Activated naive CD4-positive, alpha-beta T cell treated with anti-CD3 and anti-CD28 coated beads for 36 hours (primary cell): ENCODE data around the gene MAPKAPK2. TPM values are rescaled to one million over a fixed set of nuclear protein-coding genes. Genes with fewer than 3 reads are reported as not detected.

ENCODE experiments used
- CTCF ChIA-PET: fragments of 350-600 bp; sonication (Branson Sonifier 250); formaldehyde crosslinking; loops from one replicate; lab custom pipeline; 2021; ENCODE audit warnings: antibody characterized with exemption; lab: Charles Lee
- DNase-seq: peaks from one replicate; pipeline ENCODE4 v3.0.0-alpha.2; 2020
- H3K27ac Mint-ChIP-seq: one replicate; pipeline ENCODE4 v1.8.0; 2021; ENCODE audit warnings: mild to moderate bottlenecking, mixed read lengths
- H3K27me3 Mint-ChIP-seq: one replicate; pipeline ENCODE4 v1.8.0; 2021; ENCODE audit warnings: low read depth, mixed read lengths
- H3K36me3 Mint-ChIP-seq: one replicate; pipeline ENCODE4 v1.8.0; 2021; ENCODE audit warnings: low read depth, mixed read lengths
- H3K4me1 Mint-ChIP-seq: one replicate; pipeline ENCODE4 v1.8.0; 2021; ENCODE audit warnings: low read depth, mixed read lengths
- H3K4me3 Mint-ChIP-seq: one replicate; pipeline ENCODE4 v1.8.0; 2021; ENCODE audit warnings: mild to moderate bottlenecking, moderate library complexity, mixed read lengths
- H3K9me3 Mint-ChIP-seq: one replicate; pipeline ENCODE4 v1.8.0; 2021; ENCODE audit warnings: mixed read lengths
- intact Hi-C: fragments of 100-400 bp; cut with micrococcal nuclease; formaldehyde crosslinking; loops from one replicate; pipeline ENCODE4 v1.15.1; 2023
- total RNA-seq, 2 experiments: library from RNA; stranded (reverse); gene quantifications; one replicate each; pipeline ENCODE4 v1.2.3, GENCODE V29; 2021

MAPKAPK2 gene
- total RNA-seq, 2 experiments from 2014 or later: 83.4 to 85.3 TPM

- Mint-ChIP-seq H3K27me3 (peaks cover 6% of the 10 kb centered on the region), H3K4me3 (no peak overlapping the region), H3K9me3 (no peaks in the 10 kb centered on the region), H3K27ac (no peak overlapping the region), H3K4me1 (no peaks in the 10 kb centered on the region), H3K36me3 (peaks cover 11% of the 10 kb centered on the region)
- no peak for DNase-seq
- intact Hi-C loops: no loop called here
- CTCF ChIA-PET: interaction anchor here (1.3 to 5.0 kb wide), 3 partner anchors 11 to 61 kb away, joined by 3 to 35 read pairs (median 5); no protein-coding TSS in a partner anchor
These were observed 32.5 kb upstream of the MAPKAPK2 start for GRCh38 chr1:206651958-206652890.

- intact Hi-C loops: no loop called here
- H3K4me1 Mint-ChIP-seq: peaks cover 11% of the 10 kb centered on the region
- CTCF ChIA-PET: interaction anchor here (0.9 to 5.0 kb wide), 4 partner anchors 9 to 63 kb away, joined by 3 to 35 read pairs (median 3); no protein-coding TSS in a partner anchor
- no peaks in the 10 kb centered on the region for H3K9me3 Mint-ChIP-seq
- no peak for DNase-seq
- H3K27me3 Mint-ChIP-seq: peaks cover 23% of the 10 kb centered on the region
- no peak overlapping the region for H3K4me3 Mint-ChIP-seq
- no peak overlapping the region for H3K27ac Mint-ChIP-seq
- H3K36me3 Mint-ChIP-seq: no peaks in the 10 kb centered on the region
These were observed 30.8 kb upstream of the MAPKAPK2 start for GRCh38 chr1:206653715-206654459.

- Mint-ChIP-seq H3K4me3 (no peak overlapping the region), H3K27ac (no peak overlapping the region), H3K4me1 (peaks cover 11% of the 10 kb centered on the region), H3K36me3 (no peaks in the 10 kb centered on the region), H3K27me3 (peaks cover 24% of the 10 kb centered on the region), H3K9me3 (no peaks in the 10 kb centered on the region)
- no peak for DNase-seq
- CTCF ChIA-PET: interaction anchor here (1.1 to 7.6 kb wide), 4 partner anchors 9 to 192 kb away, joined by 3 to 61 read pairs (median 19); partner anchors contain the start of gene DYRK3
- intact Hi-C loops: no loop called here
These were observed 29.9 kb upstream of the MAPKAPK2 start for GRCh38 chr1:206654828-206655227.

- CTCF ChIA-PET: interaction anchor here (0.5 to 7.6 kb wide), 8 partner anchors 9 to 193 kb away, joined by 3 to 61 read pairs (median 4); partner anchors contain the start of gene DYRK3
- no peak for DNase-seq
- H3K27me3 Mint-ChIP-seq: peaks cover 24% of the 10 kb centered on the region
These were observed 29.2 kb upstream of the MAPKAPK2 start for GRCh38 chr1:206655471-206655882.

GRCh38 chr1:206656936-206657335 lies 27.8 kb upstream of the MAPKAPK2 start:
- DNase-seq: no peak
- Mint-ChIP-seq H3K4me3 (no peak overlapping the region), H3K4me1 (peaks cover 19% of the 10 kb centered on the region), H3K27ac (no peak overlapping the region), H3K27me3 (peaks cover 24% of the 10 kb centered on the region), H3K9me3 (no peaks in the 10 kb centered on the region), H3K36me3 (no peaks in the 10 kb centered on the region)
- CTCF ChIA-PET: interaction anchor here (1.3 to 7.6 kb wide), 7 partner anchors 7 to 276 kb away, joined by 3 to 61 read pairs (median 15); partner anchors contain the start of gene DYRK3
- intact Hi-C loops: no loop called here

More at GRCh38 chr1:206655471-206655882, 29.2 kb upstream of the MAPKAPK2 start:
- Mint-ChIP-seq H3K4me1 (peaks cover 14% of the 10 kb centered on the region), H3K36me3 (no peaks in the 10 kb centered on the region), H3K9me3 (no peaks in the 10 kb centered on the region), H3K27ac (no peak overlapping the region), H3K4me3 (no peak overlapping the region)
- intact Hi-C loops: no loop called here

- no peaks in the 10 kb centered on the region for H3K9me3 Mint-ChIP-seq
- H3K4me3 Mint-ChIP-seq: no peak overlapping the region
- peaks cover 27% of the 10 kb centered on the region for H3K4me1 Mint-ChIP-seq
- no peaks in the 10 kb centered on the region for H3K36me3 Mint-ChIP-seq
- peaks cover 24% of the 10 kb centered on the region for H3K27me3 Mint-ChIP-seq
- no peak for DNase-seq
- no peak overlapping the region for H3K27ac Mint-ChIP-seq
- CTCF ChIA-PET: interaction anchor here (0.7 to 7.6 kb wide), 16 partner anchors 11 to 276 kb away, joined by 3 to 61 read pairs (median 6); partner anchors contain the start of gene DYRK3
- intact Hi-C loops: loop anchor here (1.0 to 2.0 kb wide), 2 partner anchors 45 to 151 kb away; no protein-coding TSS in a partner anchor
These were observed 27.0 kb upstream of the MAPKAPK2 start for GRCh38 chr1:206657751-206658150.

- intact Hi-C loops: loop anchor here (1.0 to 2.0 kb wide), 2 partner anchors 44 to 150 kb away; no protein-coding TSS in a partner anchor
- Mint-ChIP-seq H3K9me3 (no peaks in the 10 kb centered on the region), H3K27me3 (peaks cover 24% of the 10 kb centered on the region), H3K36me3 (no peaks in the 10 kb centered on the region), H3K4me3 (no peak overlapping the region), H3K27ac (no peak overlapping the region), H3K4me1 (peaks cover 33% of the 10 kb centered on the region)
- peak; percentile 69 for DNase-seq
- CTCF ChIA-PET: interaction anchor here (0.7 to 7.6 kb wide), 21 partner anchors 10 to 325 kb away, joined by 3 to 61 read pairs (median 6); partner anchors contain the start of gene DYRK3
These were observed 26.3 kb upstream of the MAPKAPK2 start for GRCh38 chr1:206658264-206658980.

- Mint-ChIP-seq H3K27ac (no peak overlapping the region), H3K4me1 (peaks cover 38% of the 10 kb centered on the region), H3K4me3 (no peak overlapping the region), H3K27me3 (peaks cover 24% of the 10 kb centered on the region), H3K36me3 (no peaks in the 10 kb centered on the region), H3K9me3 (no peaks in the 10 kb centered on the region)
- no peak for DNase-seq
- CTCF ChIA-PET: interaction anchor here (0.7 to 7.6 kb wide), 19 partner anchors 10 to 325 kb away, joined by 3 to 61 read pairs (median 6); partner anchors contain the start of gene DYRK3
- intact Hi-C loops: loop anchor here (1.0 to 2.0 kb wide), 2 partner anchors 44 to 149 kb away; no protein-coding TSS in a partner anchor
These were observed 25.8 kb upstream of the MAPKAPK2 start for GRCh38 chr1:206658981-206659273.

GRCh38 chr1:206660136-206660535 lies 24.6 kb upstream of the MAPKAPK2 start:
- H3K36me3 Mint-ChIP-seq: no peaks in the 10 kb centered on the region
- intact Hi-C loops: no loop called here
- CTCF ChIA-PET: interaction anchor here (0.6 to 7.6 kb wide), 12 partner anchors 9 to 1761 kb away, joined by 3 to 61 read pairs (median 4); partner anchors contain the start of gene DYRK3
- no peaks in the 10 kb centered on the region for H3K9me3 Mint-ChIP-seq
- no peak overlapping the region for H3K27ac Mint-ChIP-seq
- H3K4me3 Mint-ChIP-seq: no peak overlapping the region
- H3K4me1 Mint-ChIP-seq: peaks cover 41% of the 10 kb centered on the region
- H3K27me3 Mint-ChIP-seq: peaks cover 27% of the 10 kb centered on the region
- no peak for DNase-seq

- Mint-ChIP-seq H3K36me3 (no peaks in the 10 kb centered on the region), H3K4me3 (no peak overlapping the region)
These were observed 23.4 kb upstream of the MAPKAPK2 start for GRCh38 chr1:206661161-206661820.

More at GRCh38 chr1:206661161-206661820, 23.4 kb upstream of the MAPKAPK2 start:
- no peak overlapping the region for H3K27ac Mint-ChIP-seq
- intact Hi-C loops: no loop called here
- CTCF ChIA-PET: interaction anchor here (0.8 to 8.7 kb wide), 11 partner anchors 14 to 322 kb away, joined by 3 to 130 read pairs (median 46); partner anchors contain the start of genes DYRK3 and EIF2D
- peaks cover 43% of the 10 kb centered on the region for H3K4me1 Mint-ChIP-seq
- H3K9me3 Mint-ChIP-seq: no peaks in the 10 kb centered on the region
- no peak for DNase-seq
- H3K27me3 Mint-ChIP-seq: peaks cover 36% of the 10 kb centered on the region
